ENCODE measurements around the gene CLSTN3.

DNA sequence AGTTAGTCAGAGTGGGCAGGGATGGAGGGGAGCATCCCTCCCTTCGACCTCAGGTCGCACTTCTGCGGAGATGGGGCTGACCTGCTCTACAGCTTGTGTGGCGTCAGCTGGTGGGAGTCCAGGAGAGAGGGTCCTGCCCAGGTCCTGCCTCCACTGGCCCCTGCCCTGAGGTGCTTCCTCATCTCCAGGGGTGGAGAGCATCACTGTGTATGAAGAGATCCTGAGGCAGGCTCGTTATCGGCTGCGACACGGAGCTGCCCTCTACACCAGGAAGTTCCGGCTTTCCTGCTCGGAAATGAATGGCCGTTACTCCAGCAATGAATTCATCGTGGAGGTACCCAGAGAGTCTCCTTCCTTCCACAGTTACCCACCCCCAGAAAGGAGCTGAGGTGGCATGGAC, 20.2 kb downstream of the CLSTN3 start:
- no peak for TF ChIP-seq TAF1 (IDR thresholded peaks at IDR 0.05; ENCODE audit: borderline replicate concordance, low read depth, low read length)
- no peak for TF ChIP-seq POLR2AphosphoS5 (IDR thresholded peaks at IDR 0.05; ENCODE audit: low read depth, low read length)
